Activated CD4-positive, CD25-positive, alpha-beta regulatory T cell treated with anti-CD3 and anti-CD28 coated beads, Interleukin-2, amount 50 U/mL, for 72 hours (primary cell): ENCODE data around the gene ZMIZ1.
A peak's percentile ranks its signal among the peaks of the same experiment; 100 is the strongest.

ENCODE experiments used
- DNase-seq: peaks from one replicate; pipeline ENCODE4 v3.0.0; 2021

The ZMIZ1 gene

DNA sequence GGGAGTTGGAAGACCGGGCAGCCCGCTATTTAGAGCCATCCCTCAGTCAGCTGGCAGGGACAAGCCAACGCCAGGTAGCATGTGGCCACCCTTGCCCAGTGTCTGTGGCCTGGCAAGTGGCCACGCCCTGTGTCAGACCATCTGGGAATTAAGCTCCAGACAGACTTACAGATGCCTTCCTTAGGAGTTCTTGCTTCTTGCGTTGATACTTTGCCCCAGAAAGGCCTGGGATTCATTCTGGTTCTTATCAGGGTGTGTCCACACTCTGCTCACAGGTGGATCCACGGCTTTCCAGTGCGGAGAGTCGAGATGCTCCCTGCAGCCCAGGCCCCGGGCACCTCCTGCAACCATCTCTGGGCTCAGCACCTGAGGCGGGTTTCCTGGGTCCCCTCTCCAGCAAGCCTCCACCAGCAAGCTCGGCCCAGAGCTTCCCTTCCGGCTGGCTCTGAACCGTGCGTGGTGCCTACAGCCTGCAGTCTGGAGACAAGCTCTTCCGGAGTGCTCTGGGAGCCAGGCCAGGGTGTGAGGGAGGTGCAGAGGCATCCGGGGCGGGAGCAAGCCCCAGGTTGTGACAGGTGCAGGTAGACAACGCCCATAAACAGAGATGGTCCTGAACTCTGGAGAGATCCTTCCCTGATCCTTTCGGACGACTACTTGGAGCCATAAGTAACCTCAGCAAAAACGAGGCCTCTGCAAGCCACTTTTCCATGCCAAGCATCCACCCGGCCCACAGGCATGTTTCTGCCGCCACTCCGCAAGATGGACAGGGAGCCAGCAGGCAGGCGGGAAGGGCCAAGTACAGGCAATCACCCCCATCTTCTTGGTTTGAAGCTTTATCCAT lies 246.2 kb downstream of the ZMIZ1 start:
- DNase-seq = no peak

DNA sequence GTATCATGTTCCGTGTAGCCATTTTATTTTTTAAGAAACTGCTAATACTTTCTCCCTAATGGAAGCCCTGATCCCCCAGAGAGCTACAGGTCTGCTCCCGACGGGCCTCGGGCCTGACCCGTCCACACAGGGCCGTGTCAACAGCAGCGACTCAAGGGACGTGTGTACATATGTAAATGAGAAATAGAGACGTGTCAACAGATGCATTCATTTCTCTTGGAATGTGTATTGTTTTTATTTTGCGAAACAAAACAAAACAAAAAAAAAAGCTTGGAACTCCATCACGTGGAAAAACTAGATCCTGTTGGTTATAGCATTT lies 246.8 kb downstream of the ZMIZ1 start:
- DNase-seq = no peak

DNA sequence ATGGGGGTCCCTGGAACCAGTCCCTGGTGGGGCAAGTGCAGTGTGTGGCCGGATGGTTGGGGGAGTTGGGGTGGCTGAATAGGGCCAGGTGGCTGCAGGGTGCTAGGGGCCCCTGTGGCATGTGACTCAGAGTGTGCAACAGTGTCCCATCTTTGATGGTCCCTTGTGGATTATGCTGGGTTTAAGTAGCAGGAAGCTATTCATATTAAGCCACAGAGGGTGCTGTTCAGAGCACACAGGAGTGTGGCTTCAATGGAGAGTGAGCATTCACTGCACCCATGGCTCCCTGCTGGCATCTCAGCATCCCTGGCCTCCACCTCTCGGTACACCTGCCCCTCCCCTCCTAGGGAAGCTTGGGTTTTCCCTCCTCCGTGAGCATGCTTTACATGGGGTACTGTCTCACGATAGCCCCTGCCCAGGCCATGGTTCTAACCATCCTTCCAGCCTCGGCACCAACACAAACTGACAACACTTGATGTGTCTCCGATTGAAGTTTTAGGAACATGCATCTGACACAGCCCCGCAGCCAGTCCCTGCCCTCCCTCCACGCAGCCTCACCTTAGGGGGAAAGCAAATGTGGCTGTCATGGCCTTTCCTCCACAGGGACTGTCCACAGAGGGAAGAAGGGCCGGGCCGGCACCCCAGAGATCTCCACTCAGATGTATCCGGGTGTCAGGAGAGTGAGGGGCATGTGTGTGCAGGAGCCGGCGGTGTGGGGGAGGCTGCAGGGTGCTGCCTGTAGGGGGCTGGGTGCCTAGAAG lies 248.1 kb downstream of the ZMIZ1 start:
- no peak for DNase-seq

DNA sequence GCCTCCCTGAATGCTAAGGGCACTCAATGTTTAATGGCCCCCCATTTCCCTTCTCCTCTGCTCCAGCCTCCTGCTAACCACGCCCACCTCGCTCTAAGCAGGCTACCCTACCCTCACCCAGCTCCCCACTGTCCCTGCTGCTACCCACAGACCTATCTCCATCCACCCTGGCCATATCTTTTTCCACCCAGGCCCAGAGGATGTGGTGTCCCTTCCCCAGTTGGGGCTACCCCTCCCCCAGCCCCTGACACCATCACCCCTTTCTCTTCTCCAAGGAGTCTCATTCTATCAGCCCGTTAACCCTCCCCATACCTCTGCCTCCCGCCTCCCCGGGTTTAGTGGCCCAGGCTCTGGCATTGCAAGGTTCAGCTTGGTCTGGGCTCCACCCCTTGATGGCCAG lies 249.6 kb downstream of the ZMIZ1 start:
- no peak for DNase-seq

DNA sequence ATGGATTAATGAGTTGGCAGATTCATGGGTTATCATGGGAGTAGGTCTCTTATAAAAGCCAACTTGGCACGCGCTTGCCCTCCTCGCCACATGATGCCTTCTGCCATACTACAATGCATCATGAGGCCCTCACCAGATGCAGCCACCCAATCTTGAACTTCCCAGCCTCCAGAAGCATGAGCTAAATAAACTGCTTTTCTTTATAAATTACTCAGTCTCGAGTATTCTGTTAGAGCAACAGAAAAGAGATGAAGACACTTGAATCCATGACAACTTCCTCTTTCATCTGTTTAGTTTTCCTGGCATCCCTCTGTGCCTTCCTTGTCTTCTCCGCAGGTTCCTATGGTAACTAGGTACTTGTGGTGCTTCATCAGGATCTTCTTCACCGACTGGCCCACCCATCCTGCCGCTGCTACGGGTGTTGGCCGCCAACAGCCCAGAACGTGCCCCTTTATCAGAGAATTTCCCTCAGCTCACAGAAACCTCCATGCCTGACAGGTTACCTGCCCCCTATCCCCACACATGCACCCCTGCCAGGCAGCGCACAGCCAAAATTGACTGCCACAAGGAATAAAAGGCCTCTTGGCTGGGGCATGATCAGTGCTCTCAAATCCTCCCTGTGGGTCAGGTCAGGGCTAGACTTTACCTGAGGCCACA lies 250.5 kb downstream of the ZMIZ1 start:
- DNase-seq = no peak

DNA sequence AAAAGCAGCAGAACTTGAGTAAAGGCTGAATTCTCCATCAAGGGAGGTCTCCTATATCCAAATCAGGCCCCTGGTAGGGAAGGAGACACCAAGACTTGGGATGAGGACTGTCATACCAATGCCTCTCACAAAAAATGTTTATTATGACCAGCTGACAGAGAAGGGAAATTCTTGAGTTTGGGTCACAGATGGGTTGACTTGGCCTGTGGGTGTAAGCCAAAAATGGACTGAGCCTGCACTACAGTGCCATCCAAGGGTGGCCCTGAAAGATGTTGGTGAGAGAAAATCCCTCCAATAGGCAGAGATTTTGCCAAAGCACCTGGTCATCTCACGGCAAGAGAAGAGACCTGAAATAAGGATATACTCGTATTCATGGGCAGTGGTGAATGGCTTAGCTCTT lies 251.6 kb downstream of the ZMIZ1 start:
- DNase-seq = no peak

DNA sequence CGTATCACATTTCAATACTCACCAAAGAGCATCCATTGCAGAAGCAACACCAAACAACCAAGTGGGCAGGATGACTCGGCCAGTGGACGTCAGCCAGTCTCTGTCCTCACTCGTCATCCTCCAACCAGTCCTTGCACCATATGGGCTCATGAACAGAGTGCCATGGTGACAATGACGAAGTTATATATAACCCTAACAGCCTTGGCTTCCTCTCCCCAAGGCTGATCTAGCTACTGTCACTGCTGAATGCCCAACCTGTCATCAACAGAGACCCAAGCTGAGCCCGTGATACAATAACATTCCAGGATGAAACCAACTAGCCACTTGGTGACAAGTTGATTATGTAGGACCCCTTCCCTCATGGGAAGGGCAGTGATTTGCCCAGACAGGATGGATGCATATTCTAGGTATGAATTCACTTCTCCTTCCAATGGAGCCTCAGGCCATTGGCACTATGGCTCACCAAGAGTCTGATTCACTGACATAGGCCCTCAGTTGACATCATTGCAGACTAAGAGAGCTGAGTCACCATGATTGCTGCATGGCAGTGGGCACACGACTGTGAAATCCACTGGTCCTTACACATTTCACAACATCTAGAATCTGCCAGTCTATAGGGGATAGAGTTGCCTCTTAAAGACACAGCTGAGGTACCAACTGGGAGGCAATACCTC lies 252.2 kb downstream of the ZMIZ1 start:
- no peak for DNase-seq

DNA sequence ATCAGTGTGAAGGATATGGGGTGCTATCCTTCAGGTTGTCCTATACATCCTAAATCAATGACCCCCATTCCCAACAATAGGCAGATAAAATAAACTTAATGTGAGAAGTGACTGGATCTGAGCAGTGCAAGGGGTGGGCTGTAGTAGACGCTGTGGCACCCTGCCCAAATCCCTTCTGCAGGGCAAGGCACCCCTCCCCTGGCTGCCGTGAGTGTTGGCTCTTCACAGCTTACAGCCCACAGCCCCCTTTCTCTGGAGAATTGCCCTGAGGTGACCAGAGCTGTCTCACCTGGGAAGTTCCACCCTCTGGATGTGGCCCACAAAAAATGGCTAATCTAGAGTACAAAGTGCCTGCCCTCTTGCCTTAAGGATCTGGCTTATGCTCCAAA lies 252.7 kb downstream of the ZMIZ1 start:
- no peak for DNase-seq

DNA sequence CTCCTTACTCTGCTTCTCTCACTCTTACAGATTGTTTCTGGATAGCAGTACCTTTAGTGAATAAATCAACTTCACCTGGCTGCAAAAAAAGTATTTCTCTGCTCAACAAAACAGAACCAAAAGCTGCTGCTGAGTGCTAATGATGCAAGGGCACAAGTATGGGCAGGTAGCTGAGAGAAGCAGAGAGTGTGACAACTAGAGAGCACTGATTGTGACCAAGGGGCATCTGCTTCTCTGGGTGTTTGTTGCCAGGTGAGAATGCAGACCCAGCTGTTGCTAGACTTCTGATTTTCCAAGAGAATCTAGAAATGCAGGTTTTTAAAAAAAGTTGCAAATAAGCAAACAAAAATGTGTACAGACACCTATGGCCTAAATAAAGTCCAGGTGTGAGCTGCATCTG lies 253.2 kb downstream of the ZMIZ1 start:
- no peak for DNase-seq

DNA sequence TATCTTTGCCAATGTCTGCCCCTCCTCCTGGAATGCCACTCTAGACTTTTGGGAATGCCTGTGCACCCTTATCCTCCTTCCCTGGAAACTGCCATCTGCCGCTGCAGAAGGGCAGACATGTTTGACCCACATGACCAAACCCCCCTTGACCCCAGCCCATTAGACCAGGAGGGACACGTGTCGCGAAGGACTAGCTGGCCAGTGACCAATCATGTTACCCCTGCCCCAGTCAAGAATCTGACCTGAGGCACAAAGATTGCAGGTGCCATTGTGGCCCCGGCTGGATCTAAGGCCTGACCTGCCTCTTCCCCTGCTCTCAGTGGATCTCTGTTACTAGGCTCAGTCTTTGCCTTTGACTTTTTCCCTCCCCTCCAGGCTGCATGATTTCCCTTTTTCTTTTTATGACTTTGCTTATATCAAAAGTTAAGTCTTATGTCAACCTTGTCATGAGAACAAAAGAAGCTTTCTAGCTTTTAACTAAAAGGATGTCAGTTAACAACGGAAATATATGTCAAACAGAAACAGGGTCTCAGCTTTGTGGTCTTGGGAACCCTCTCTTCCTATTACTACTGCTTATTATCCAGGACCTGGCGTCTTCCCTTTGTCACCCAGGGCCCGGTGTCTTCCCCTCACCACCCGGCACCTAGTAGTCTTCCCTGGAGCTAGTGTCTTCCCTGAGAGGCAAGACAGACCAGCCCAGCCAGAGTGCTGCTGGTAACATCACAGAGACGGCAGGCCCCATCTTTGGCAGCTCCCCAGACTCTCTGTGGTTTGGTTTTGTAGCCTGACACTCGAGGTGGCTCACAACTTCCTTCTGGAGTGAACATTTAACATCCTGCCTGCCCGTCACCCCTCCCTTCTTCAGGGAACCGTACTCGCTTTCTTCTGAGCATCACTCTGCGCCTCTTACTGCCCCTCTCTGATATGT lies 254.1 kb downstream of the ZMIZ1 start:
- peak; percentile 51 for DNase-seq

DNA sequence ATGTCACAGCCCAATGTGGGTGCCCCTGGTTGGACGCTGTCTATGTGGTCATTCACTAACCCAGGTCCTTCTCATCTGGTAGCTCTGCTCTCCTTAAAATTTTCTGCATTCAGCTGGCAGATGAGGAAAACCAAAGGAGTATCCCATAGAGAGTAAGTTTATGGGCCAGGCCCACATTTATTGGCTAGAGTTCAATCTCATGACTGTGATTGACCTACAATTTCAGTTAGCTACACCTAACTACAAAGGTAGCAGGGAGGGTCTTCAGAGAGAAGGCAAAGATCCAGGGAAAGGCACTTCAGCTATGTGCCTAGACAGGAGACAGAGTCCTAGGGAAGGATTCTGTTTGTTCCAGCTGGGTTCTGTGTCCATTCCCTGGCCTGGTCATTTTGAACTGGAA lies 254.8 kb downstream of the ZMIZ1 start:
- no peak for DNase-seq

DNA sequence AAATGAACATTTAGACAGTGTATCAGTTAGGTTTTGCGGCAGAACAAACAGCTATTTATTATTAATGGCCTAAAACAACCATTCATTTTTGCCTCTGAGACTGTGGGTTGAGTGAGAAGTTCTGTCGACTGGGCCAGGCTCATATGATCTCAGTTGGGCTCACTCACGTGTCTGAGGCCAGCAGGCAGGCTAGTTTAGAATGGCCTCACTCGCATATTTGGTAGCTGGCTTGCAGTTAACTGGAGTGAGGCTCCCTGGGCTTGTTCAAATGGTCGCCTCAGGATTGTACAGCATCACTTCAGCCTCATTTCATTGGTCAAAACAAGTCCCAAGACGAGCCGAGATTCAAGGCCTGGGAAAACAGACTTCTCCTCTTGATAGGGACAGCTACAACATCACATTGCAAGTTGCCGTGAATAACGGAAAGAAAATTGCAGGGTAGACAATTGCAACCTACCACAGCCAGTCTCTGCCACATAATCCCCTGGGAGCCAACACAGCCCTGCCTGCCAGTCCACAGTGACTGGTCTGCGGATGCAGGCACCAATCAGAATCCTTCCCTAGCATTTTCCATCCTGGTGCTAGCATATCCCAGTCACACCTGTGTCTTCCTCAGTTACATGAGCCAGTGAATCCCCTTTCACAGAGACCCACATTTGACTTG lies 255.4 kb downstream of the ZMIZ1 start:
- DNase-seq = no peak

DNA sequence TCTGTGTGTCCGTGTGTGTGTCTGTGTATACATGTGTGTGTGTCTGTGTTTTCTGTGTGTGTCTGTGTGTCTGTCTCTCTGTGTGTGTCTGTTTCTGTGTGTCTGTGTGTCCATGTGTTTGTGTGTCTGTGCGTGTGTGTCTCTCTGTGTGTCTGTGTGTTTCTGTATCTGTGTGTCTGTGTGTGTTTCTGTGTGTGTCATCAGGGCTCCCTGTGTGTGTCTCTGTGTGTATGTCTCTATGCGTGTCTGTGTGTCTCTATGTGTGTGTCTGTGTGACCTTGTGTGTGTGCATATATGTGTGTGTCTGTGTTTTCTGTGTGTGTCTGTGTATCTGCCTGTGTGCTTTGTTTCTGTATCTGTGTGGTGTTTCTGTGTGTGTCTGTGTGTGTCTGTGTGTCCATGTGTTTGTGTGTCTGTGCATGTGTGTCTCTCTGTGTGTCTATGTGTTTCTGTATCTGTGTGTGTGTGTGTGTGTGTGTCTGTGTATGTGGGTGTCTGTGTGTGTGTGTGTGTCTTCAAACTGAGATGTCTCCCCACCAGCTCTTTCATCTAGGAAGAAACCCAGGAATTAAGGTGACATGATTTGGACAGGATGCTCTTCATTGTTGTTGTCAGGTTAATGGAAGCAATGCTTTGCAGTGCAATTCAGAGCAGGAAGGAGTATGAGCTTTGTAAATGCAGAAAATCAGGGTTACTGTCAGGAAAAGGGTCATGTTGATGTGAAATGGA lies 257.8 kb downstream of the ZMIZ1 start:
- no peak for DNase-seq

DNA sequence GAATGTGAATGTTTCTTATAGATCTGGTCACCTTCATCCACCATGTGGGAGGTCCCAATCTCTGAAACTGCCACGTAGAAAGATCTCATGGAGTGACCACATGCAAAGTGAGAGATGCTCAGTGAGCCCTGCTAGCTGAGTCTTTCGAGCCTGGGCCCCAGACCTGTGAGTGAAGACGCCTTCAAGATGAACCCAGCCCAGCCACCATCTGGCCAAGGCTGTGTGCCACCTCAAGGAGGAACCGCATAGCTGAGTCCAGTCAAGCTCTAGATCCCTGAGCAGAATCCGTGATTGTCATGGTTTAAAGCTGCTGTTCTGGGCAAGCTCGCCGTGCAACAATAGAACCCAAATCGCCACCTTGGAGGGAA lies 258.3 kb downstream of the ZMIZ1 start:
- no peak for DNase-seq

DNA sequence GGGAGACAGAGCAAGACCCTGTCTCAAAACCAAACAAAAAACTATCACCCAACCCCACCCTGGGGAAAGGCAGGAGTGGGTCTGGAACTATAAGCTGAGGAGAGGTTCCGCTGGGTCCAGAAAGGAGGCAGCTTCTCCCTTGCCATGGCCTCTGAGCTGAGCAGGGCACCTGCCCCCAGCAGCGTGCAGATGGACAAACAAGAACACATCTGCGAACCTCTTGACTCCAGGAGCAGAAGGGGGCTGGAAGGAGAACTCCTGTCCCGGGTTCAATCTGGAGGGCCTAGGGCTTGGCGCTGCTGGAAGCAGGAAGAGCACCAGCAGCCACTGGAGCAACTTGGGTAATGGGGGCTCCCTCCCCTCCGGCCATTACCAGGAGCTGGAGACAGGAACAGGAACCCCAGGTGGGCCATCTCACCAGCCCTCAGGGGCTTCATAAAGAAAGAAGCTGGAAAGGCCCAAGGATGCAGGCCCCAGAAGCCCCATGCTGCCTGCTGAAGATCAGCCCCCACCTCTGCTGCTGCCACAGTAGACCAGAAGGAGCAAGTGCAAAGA lies 259.5 kb downstream of the ZMIZ1 start:
- no peak for DNase-seq

DNA sequence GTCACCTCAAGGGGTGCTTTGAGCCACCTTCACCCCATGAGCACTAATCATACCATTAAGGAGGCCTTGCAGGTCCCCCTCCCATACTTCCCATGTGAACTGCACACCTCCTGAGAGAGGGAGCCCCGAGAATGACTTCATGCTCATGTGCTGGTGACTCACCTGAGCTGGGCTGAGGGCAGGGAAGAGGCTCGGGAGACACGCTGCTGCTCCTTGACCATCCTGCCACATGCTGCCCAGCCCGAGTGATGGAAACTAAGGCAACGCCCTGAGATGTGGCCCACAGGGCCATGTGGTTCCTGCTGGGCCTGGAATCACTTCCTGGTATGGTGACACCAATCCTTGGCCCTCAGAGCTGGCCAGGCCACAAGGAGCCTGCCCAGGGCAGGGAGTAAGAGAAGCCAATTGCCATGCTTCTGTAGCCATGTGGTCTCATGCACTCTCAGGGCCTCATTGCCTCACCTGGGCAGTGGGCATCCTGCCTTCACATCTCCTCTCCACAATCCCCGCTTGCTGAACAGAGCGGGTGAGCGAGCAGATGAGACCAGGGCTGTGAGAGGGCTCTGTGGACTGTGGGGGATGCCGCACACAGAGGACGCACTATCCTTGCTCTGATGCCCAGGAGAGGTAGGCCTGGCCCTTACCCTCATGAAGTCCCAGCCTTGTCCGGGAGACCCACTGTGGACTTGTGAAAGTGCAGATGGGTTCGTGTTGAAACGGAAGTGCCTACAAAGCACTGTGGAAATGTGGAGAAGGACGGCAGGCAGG lies 260.2 kb downstream of the ZMIZ1 start:
- no peak for DNase-seq

DNA sequence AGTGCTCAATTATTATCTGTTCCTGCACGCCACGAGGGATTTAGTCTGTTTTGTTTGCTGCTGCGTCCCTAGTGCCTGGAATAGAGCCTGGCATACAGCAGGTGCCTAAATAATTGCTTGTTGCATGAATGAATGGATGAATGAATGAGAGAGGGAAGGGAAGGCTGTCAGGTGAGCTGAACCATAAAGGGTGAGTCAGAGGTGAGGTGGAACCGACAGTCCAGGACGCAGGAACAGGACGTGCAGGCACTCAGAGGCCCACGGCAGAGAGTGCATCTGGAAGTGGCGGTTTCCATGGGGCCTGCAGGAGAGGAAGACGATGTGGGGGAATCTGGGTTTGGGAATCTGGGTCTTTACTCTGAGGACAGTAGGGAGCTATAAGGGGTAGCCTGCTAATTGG lies 260.8 kb downstream of the ZMIZ1 start:
- DNase-seq = no peak

DNA sequence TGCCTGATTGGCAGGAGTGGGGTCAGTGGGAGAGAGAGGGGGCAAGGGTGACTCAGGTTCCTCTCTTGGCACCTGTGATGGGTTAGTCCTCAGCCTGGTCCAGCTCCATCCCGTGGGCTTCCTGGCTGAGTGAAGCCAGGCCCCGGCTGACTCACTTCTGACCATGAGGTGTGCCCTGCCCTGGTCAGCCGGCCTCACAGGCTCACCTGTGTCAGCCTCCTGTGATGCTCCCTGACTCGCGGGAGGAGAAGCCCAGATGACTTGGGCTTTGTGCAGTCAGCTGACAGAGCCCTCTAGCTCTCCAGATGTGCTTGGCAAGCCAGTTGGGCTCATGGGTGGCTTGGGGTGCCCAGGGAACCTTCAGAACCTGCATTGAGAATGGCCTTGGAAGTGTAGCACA lies 262.5 kb downstream of the ZMIZ1 start:
- no peak for DNase-seq

DNA sequence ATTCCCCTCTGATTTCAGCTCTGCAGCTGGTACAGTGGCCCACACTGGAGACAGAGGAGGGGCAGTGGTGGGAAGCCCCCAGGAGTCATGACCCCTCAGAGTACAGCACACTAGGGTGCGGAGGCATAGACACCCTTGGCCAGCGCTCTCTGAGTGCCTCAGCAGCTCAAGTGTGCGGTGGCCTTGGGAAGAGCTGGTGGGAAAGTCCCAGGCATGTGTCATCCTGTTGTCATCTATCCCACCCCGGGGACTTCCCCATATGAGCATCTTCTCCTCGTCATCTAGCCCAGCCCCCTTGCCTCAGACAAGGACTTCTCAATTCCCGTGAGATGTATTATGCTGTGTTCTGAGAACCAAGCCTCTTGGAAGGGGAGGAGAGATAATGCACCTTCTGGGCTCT lies 262.9 kb downstream of the ZMIZ1 start:
- peak; percentile 72 for DNase-seq
